CD4-positive, alpha-beta T cell treated with Interleukin-4 for 1 hour (primary cell): ENCODE measurements around the gene BAHCC1.
A peak's percentile ranks its signal among the peaks of the same experiment; 100 is the strongest.

Experiments used
- DNase-seq, 2 donors: peaks; one replicate each; pipeline ENCODE4 v3.0.0-alpha.2; 2020 to 2022

The BAHCC1 gene

GRCh38 chr17:81387100-81388090 lies 7.9 kb upstream of the BAHCC1 start:
- DNase-seq, result peak; percentile 50 to 51

GRCh38 chr17:81388091-81388611 lies 7.1 kb upstream of the BAHCC1 start:
- DNase-seq, result no peak

- DNase-seq, result no peak
Observed at GRCh38 chr17:81388612-81389367, 6.5 kb upstream of the BAHCC1 start.

- no peak for DNase-seq
Observed at GRCh38 chr17:81389585-81389984, 5.7 kb upstream of the BAHCC1 start.

GRCh38 chr17:81390029-81390872 lies 5.0 kb upstream of the BAHCC1 start:
- DNase-seq, result no peak

GRCh38 chr17:81390873-81391255 lies 4.4 kb upstream of the BAHCC1 start:
- DNase-seq, result no peak

GRCh38 chr17:81391293-81391935 lies 3.8 kb upstream of the BAHCC1 start:
- DNase-seq, result no peak

GRCh38 chr17:81391936-81392908 lies 3.0 kb upstream of the BAHCC1 start:
- no peak for DNase-seq

- peak in 1 of 2 donors; percentile 7 for DNase-seq
Observed at GRCh38 chr17:81392909-81393654, 2.2 kb upstream of the BAHCC1 start.

- DNase-seq, result peak; percentile 63 to 91
Observed at GRCh38 chr17:81393684-81394376, 1.4 kb upstream of the BAHCC1 start.

- no peak for DNase-seq
Observed at GRCh38 chr17:81394377-81394920, 808 bp upstream of the BAHCC1 start.

GRCh38 chr17:81395600-81396277 lies 482 bp downstream of the BAHCC1 start:
- DNase-seq, result no peak

- DNase-seq, result no peak
Observed at GRCh38 chr17:81396278-81396721, 1.0 kb downstream of the BAHCC1 start.

GRCh38 chr17:81396722-81397313 lies 1.6 kb downstream of the BAHCC1 start:
- peak in 1 of 2 donors; percentile 42 for DNase-seq

GRCh38 chr17:81397314-81398175 lies 2.3 kb downstream of the BAHCC1 start:
- peak in 1 of 2 donors; percentile 19 for DNase-seq

- DNase-seq, result peak in 1 of 2 donors; percentile 10
Observed at GRCh38 chr17:81398176-81398831, 3.0 kb downstream of the BAHCC1 start.
